Left ventricle myocardium inferior (tissue), 1 donor: Measurements from ENCODE around the gene ZDHHC22. TPM values are rescaled to one million over a fixed set of nuclear protein-coding genes. Genes with fewer than 3 reads are reported as not detected.
"Not testable (repeated sequence)": the region's sequence is repeated elsewhere in the genome, so short reads cannot be mapped to it uniquely, and the experiment has no call there.

Source experiments
- DNase-seq: peaks from one replicate; pipeline ENCODE4 v3.0.0-alpha.2; 2020
- H3K27ac ChIP-seq: fragments of 200-600 bp; replicated peaks from 2 replicates; pipeline ENCODE4 v1.8.0; 2021
- H3K27me3 ChIP-seq: fragments of 200-600 bp; 2 replicates; pipeline ENCODE4 v1.8.0; 2021; ENCODE audit warnings: low read depth
- H3K36me3 ChIP-seq: fragments of 200-600 bp; 2 replicates; pipeline ENCODE4 v1.8.0; 2021
- H3K4me1 ChIP-seq: fragments of 200-600 bp; 2 replicates; pipeline ENCODE4 v1.8.0; 2021
- H3K4me3 ChIP-seq: fragments of 200-600 bp; 2 replicates; pipeline ENCODE4 v1.8.0; 2021; ENCODE audit warnings: mild to moderate bottlenecking, moderate library complexity
- H3K9me3 ChIP-seq: fragments of 200-600 bp; replicated peaks from 2 replicates; pipeline ENCODE4 v1.8.0; 2021
- CTCF ChIP-seq: fragments of 200-600 bp; IDR thresholded peaks from 2 replicates; pipeline ENCODE4 v1.8.0; 2021; ENCODE audit warnings: antibody characterized with exemption, mild to moderate bottlenecking, borderline replicate concordance
- intact Hi-C: fragments of 100-400 bp; cut with micrococcal nuclease; formaldehyde crosslinking; loops from one replicate; pipeline ENCODE4 v1.11.0; 2022
- total RNA-seq: library from RNA; stranded (reverse); fragmentation: NEBNext Ultra II Directional; extraction: Animal tissue kit (Norgen Biotek cat#: 25700); gene quantifications from one replicate; pipeline ENCODE4 v1.2.1, GENCODE V29; 2021
- donor health status: DM: no; HTN: yes; CAD: no; lungs with severe emphysema.

Gene ZDHHC22
- total RNA-seq, 1 donor from 2014 or later, result not detected

GRCh38 chr14:77178656-77179055 is 37.1 kb upstream of the ZDHHC22 start:
- Histone ChIP-seq H3K4me3 (no peak overlapping the region), H3K4me1 (peaks cover 13% of the 10 kb centered on the region), H3K27me3 (peaks cover 79% of the 10 kb centered on the region), H3K9me3 (no peaks in the 10 kb centered on the region), H3K27ac (no peak overlapping the region), H3K36me3 (no peaks in the 10 kb centered on the region)
- intact Hi-C loops, result no loop called here
- no peak for DNase-seq
- no peak for TF ChIP-seq CTCF

- TF ChIP-seq CTCF, result no peak
- H3K27me3 ChIP-seq, result peaks cover 69% of the 10 kb centered on the region
Observed at GRCh38 chr14:77177702-77178101, 36.1 kb upstream of the ZDHHC22 start.

GRCh38 chr14:77175843-77176242 is 34.3 kb upstream of the ZDHHC22 start:
- H3K36me3 ChIP-seq, result no peaks in the 10 kb centered on the region
- no peak for TF ChIP-seq CTCF
- DNase-seq, result no peak
- no peaks in the 10 kb centered on the region for H3K4me1 ChIP-seq
- intact Hi-C loops, result no loop called here
- no peak overlapping the region for H3K4me3 ChIP-seq
- H3K27me3 ChIP-seq, result peaks cover 51% of the 10 kb centered on the region
- no peak overlapping the region for H3K27ac ChIP-seq
- peaks cover under 1% of the 10 kb centered on the region for H3K9me3 ChIP-seq

More at GRCh38 chr14:77177702-77178101, 36.1 kb upstream of the ZDHHC22 start:
- H3K9me3 ChIP-seq, result no peaks in the 10 kb centered on the region
- H3K4me1 ChIP-seq, result peaks cover 13% of the 10 kb centered on the region
- intact Hi-C loops, result no loop called here
- H3K27ac ChIP-seq, result no peak overlapping the region
- H3K4me3 ChIP-seq, result no peak overlapping the region
- no peaks in the 10 kb centered on the region for H3K36me3 ChIP-seq
- no peak for DNase-seq

- H3K27me3 ChIP-seq, result peaks cover 35% of the 10 kb centered on the region
- H3K4me1 ChIP-seq, H3K27ac ChIP-seq, DNase-seq, H3K4me3 ChIP-seq, H3K36me3 ChIP-seq, intact Hi-C loops: not testable (repeated sequence)
- H3K9me3 ChIP-seq, result peaks cover 18% of the 10 kb centered on the region
Observed at GRCh38 chr14:77173911-77174617, 32.5 kb upstream of the ZDHHC22 start.

GRCh38 chr14:77172916-77173315 is 31.3 kb upstream of the ZDHHC22 start:
- no peak overlapping the region for H3K4me3 ChIP-seq
- DNase-seq, result no peak
- no peak for TF ChIP-seq CTCF
- intact Hi-C loops, result no loop called here
- H3K36me3 ChIP-seq, result no peaks in the 10 kb centered on the region
- H3K9me3 ChIP-seq, result peaks cover 25% of the 10 kb centered on the region
- peaks cover 30% of the 10 kb centered on the region for H3K27me3 ChIP-seq
- H3K27ac ChIP-seq, result no peak overlapping the region
- H3K4me1 ChIP-seq, result no peaks in the 10 kb centered on the region

- H3K9me3 ChIP-seq, result peaks cover 25% of the 10 kb centered on the region
- H3K4me3 ChIP-seq, result no peak overlapping the region
- H3K4me1 ChIP-seq, result no peaks in the 10 kb centered on the region
- TF ChIP-seq CTCF, result no peak
- no peak for DNase-seq
- peaks cover 13% of the 10 kb centered on the region for H3K27me3 ChIP-seq
- H3K36me3 ChIP-seq, result no peaks in the 10 kb centered on the region
- intact Hi-C loops, result no loop called here
- H3K27ac ChIP-seq, result no peak overlapping the region
Observed at GRCh38 chr14:77170045-77170444, 28.5 kb upstream of the ZDHHC22 start.
